Measurements from ENCODE around the gene FAM20C.
"Not testable (repeated sequence)": the region's sequence is repeated elsewhere in the genome, so short reads cannot be mapped to it uniquely, and the experiment has no call there.

The FAM20C gene

GRCh38 chr7:230274-230673 is 37.9 kb downstream of the FAM20C start:
- no peak for DNase-seq

GRCh38 chr7:231030-231857 is 38.9 kb downstream of the FAM20C start:
- no peak for DNase-seq

- no peak for DNase-seq
Measured at GRCh38 chr7:231858-232246, 39.5 kb downstream of the FAM20C start.

- DNase-seq = no peak
Measured at GRCh38 chr7:232410-233248, 40.3 kb downstream of the FAM20C start.

- no peak for DNase-seq
Measured at GRCh38 chr7:233249-234035, 41.1 kb downstream of the FAM20C start.

- DNase-seq = no peak
Measured at GRCh38 chr7:234051-234707, 41.8 kb downstream of the FAM20C start.

GRCh38 chr7:234708-235553 is 42.6 kb downstream of the FAM20C start:
- DNase-seq = no peak

GRCh38 chr7:235576-236395 is 43.4 kb downstream of the FAM20C start:
- DNase-seq = no peak

GRCh38 chr7:236967-237366 is 44.6 kb downstream of the FAM20C start:
- DNase-seq = no peak

GRCh38 chr7:237385-237784 is 45.0 kb downstream of the FAM20C start:
- DNase-seq = no peak

- DNase-seq = no peak
Measured at GRCh38 chr7:240146-240676, 47.8 kb downstream of the FAM20C start.

GRCh38 chr7:240887-241421 is 48.6 kb downstream of the FAM20C start:
- no peak for DNase-seq

GRCh38 chr7:241513-241912 is 49.1 kb downstream of the FAM20C start:
- DNase-seq = no peak

GRCh38 chr7:242826-243579 is 50.6 kb downstream of the FAM20C start:
- not testable (repeated sequence) for DNase-seq

- not testable (repeated sequence) for DNase-seq
Measured at GRCh38 chr7:243580-243978, 51.2 kb downstream of the FAM20C start.

- no peak for DNase-seq
Measured at GRCh38 chr7:244974-245373, 52.6 kb downstream of the FAM20C start.

GRCh38 chr7:245574-246295 is 53.4 kb downstream of the FAM20C start:
- no peak for DNase-seq

- no peak for DNase-seq
Measured at GRCh38 chr7:246451-246850, 54.1 kb downstream of the FAM20C start.

GRCh38 chr7:247181-247580 is 54.8 kb downstream of the FAM20C start:
- DNase-seq = no peak
